GM18507 (cell line): Measurements from ENCODE around the gene PTCD1.

Experiments used
- DNase-seq: peaks from one replicate; pipeline ENCODE4 v3.0.0; 2011; ENCODE audit warnings: low read depth; ENCODE audit not compliant: insufficient read length; ENCODE audit errors: extremely low spot score
- FAIRE-seq: peaks from 2 replicates; lab custom pipeline; 2011; peaks lifted over from hg19 to GRCh38; lab: Jason Lieb, UNC

The PTCD1 gene

DNA sequence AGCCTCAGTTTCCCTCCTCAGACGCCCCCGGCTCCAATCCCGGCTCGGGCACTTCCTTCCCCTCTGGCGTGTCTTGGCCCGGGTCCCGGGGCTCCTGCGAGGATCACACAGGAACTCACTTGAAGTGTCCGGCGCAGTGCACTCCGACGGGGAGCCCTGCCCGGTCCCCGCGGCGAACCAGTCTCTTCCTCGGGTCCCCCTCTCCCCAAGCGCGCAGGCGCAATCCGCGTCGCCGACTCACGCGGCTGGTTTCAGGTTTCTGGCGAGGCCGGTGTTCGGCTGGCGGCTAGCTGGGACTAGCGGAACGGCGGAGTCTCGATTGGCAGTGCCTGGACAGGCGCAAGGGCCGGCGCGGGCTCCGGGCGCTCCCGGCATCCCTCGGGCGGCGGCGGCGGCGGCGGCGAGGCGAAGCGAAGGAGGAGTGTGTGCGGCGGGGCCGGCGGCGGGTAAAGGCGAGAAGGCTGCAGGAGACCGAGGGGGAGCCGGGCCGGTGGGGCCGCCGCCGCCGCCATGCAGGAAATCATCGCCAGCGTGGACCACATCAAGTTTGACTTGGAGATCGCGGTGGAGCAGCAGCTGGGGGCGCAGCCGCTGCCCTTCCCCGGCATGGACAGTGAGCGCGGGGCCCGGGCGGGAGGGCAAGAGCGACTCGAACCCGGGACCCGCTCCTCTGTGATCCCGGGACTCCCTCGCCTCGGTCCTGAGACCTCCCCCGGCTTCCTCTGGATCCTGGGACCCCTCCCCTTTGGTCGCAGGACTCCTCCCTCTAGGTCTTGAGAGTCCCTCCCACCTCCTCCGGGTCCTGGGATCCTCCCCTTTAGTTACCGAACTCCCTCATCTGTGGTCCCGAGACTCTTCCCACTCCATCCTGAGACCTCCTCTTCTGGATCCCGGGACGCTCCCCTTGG is at the start of gene PTCD1, which contains the start of gene CPSF4:
Gene PTCD1 (minus strand): TSS at position 226 of the 908 bp plus-strand sequence. CDS start 3,556 bp downstream, outside the sequence.
Gene CPSF4 (plus strand): TSS at position 371 of the 908 bp plus-strand sequence. CDS start 140 bp downstream, at position 511.
- FAIRE-seq (peak; percentile 97), DNase-seq (peak; percentile 98)

DNA sequence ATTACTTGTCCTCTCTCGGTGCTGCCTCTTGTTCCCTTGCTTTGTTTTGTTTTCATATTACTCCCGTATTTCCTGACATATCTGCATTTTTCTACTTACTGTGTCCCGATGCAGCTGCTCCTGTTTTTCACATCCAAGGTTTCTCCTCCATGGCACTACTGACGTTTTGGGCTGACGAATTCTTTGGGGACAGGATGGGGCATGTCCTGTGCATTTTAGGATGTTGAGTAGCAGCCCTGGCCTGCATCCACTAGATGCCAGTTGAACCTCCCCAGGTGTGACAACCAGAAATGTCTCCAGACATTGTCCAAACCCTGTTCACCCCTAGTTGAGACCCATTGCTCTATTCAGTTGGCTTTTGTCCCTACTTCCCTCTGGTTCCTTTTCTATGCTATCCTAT is 46.5 kb upstream of the PTCD1 start:
- no peak for FAIRE-seq
- no peak for DNase-seq

GRCh38 chr7:99478464-99479440 is 40.2 kb upstream of the PTCD1 start:
- FAIRE-seq, result no peak

GRCh38 chr7:99476107-99476506 is 37.5 kb upstream of the PTCD1 start:
- FAIRE-seq (no peak), DNase-seq (no peak)

More at GRCh38 chr7:99478464-99479440, 40.2 kb upstream of the PTCD1 start:
- DNase-seq, result no peak

GRCh38 chr7:99473315-99473596 is 34.7 kb upstream of the PTCD1 start:
- DNase-seq (peak; percentile 39), FAIRE-seq (peak; percentile 67)

DNA sequence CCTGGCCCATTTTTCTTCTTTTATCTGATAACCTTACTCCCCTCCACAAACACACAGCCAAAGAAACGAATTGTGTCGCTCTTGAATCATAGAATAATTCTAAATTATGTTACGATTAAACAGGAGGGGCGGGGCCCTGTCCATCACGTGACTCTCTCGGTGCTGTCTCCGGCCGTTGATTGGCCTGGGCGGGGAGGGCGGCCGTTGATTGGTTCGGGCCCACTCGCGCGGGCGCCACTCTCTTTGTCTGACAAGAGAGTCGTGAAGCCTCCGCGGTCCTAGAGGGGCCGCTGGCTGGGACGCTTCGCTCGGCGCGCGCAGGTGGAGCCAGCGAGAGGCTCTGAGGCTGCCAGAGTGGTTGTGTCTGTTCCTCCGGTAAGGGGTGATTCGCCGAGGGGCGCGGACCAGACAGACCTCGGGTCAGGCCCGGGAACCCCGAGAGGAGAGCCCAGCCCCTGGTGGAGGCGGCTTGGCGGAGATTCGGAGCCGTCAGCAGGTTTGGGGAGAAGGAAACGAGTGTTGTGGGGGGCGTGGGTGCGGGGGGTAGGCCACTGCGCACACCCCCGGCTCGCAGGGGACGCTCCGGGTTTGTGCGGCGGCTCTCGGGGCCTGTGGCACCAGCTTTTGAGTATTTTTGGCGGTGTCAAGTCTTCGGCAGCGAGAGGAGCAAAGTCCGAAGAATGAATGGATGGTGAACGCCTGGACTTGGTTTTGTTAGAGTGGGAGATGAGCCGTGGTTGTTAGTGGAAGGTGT is 34.1 kb upstream of the PTCD1 start, which contains the start of gene ZNF789:
Gene ZNF789 (plus strand): TSS at position 330 of the 754 bp plus-strand sequence. CDS start 3,567 bp downstream, outside the sequence.
- DNase-seq, result peak; percentile 95
- FAIRE-seq, result peak; percentile 98

DNA sequence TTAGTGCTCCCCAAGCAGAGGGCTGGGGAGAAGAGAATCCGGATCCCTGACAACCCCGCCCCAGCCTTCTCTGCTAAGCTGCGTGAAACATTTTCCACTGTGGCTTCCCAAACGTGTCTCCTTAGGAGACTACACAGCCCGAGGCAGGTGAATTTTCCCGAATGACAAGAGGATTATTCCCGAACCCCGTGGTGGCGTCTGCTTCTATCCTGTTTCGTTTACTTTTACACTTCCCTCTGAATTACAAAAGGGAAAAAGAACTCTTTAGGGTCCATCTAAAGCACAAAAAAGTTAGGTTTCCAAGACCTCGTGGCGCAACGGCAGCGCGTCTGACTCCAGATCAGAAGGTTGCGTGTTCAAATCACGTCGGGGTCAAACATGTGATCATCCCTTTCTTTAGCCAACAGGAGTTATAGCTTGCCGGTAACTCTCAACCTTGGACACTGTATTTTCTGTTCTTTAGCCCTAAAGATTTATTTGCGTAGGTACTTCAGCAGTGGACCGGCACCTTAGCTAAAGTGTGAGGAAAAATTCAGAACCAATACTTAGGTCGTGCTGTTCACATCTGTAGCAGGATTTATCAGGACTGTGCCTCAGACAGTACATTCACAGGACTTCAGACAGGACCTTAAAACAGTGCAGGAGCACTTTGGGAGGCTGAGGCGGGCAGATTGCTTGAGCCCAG is 30.9 kb upstream of the PTCD1 start:
- no peak for FAIRE-seq
- no peak for DNase-seq

GRCh38 chr7:99468336-99468918 is 29.8 kb upstream of the PTCD1 start:
- DNase-seq (no peak), FAIRE-seq (no peak)

GRCh38 chr7:99465421-99465768 is 26.8 kb upstream of the PTCD1 start:
- no peak for DNase-seq
- FAIRE-seq, result no peak

DNA sequence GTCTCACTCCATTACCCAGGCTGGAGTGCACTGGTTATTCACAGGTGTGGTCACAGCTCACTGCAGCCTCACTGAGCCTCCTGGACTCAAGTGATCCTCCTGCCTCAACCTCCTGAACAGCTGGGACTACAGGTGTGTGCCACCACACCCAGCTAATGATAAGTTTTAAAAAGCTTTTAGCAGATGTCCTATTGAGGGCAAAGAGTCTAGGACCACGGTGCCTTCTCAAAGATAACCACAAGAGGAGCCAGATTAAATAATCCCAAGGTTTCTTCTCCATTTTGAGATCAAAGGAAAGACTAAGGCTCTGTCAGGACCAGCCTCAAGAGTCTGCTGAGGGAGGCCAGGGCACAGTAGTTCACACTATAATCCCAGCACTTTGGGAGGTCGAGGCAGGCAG is 22.6 kb upstream of the PTCD1 start:
- DNase-seq, result no peak
- FAIRE-seq, result no peak

DNA sequence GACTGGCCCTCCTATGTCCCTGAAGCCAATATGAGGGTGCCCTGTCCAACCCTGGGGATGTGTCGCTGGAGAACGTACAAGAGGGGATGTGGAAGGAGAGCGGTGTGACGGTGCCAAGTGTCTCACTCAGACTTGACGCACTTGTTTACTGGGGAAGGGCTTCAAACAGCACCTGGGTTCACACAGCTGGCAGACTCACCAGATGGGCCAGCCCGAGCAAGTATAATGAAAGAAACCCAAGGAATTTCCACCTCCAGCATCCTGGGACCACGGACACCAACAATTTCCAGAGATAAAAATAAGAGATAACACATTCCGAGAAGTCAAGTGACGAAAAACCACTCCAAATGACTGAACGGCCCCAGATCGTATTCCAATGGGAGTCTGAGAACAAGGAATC is 22.1 kb upstream of the PTCD1 start:
- DNase-seq, result no peak
- no peak for FAIRE-seq

- FAIRE-seq (no peak), DNase-seq (no peak)
Observed at GRCh38 chr7:99459087-99459486, 20.5 kb upstream of the PTCD1 start.

- DNase-seq, result no peak
- no peak for FAIRE-seq
Observed at GRCh38 chr7:99457650-99458493, 19.3 kb upstream of the PTCD1 start.

DNA sequence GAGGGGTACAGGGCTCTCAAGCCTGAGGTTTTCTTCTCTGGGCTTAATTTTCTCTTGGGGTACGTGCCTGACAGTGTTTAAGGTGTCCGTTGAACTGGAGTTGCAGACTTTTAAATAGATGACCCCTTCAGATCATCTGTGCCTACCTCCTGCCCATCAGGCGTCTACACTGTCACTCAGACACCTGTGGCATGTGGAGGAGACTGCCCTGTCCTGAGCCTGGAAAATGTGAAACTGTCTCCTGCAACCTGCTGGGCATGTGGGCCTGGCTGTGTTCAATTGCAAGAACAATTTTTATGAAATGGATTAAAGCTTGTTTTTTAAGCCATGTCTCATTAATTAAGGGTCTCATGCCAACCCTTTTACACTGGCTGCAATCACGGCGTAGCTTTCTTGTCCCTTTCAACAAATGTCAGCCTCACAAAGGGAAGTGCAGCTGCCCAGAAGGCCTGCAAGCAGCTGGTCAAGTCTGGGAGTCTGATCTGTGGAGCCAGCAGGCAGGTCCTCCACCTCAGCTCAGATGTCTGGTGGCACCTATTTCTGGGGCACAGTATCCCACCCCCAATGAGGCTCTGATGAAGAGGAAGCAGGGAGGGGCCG is 18.6 kb upstream of the PTCD1 start:
- no peak for DNase-seq
- no peak for FAIRE-seq

- DNase-seq, result no peak
- no peak for FAIRE-seq
Observed at GRCh38 chr7:99456288-99456687, 17.7 kb upstream of the PTCD1 start.

GRCh38 chr7:99455874-99456273 is 17.3 kb upstream of the PTCD1 start:
- FAIRE-seq (no peak), DNase-seq (no peak)

DNA sequence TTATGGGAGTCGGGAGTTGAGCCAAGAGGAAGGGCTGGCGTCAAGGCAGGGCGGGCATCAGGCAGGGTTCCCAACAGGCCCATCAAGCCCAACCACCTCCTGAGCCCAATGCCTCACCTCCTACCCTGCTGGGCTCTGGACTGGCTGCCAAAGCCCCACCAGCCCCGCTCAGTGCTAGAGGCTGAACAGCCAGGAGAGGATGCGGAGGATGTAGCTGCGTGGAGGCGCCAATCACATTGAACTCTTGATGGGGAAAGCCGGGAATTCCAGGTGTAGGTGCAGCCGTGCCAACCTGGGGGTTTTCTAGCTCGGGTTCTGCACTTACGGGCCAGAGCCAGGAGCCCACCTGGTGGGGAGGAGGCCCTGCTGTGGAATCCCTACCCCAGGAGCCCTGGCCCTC is 14.5 kb upstream of the PTCD1 start:
- FAIRE-seq, result no peak
- DNase-seq, result no peak
